GM12878 (cell line): ENCODE results near the gene VCAN. TPM values are rescaled to one million over a fixed set of nuclear protein-coding genes. Genes with fewer than 3 reads are reported as not detected.

Experiments
- ATAC-seq: fragments of 200-7000 bp; cut with Tn5 transposase; 3 replicates; pipeline ENCODE4 v1.9.1; 2020; ENCODE audit warnings: mild to moderate bottlenecking, moderate library complexity
- BruUV-seq: library from RNA; stranded (reverse); fragments of 400-500 nt; replicated peaks from 2 replicates; lab custom pipeline; 2021; lab: Mats Ljungman, UMichigan
- CTCF ChIA-PET: fragments of 300-600 bp; sonication (Branson Sonifier 250); formaldehyde crosslinking; extraction: SDS; loops from one replicate; lab custom pipeline; 2021; ENCODE audit warnings: inconsistent platforms; lab: Yijun Ruan, JAX
- POLR2A ChIA-PET: fragments of 350-600 bp; formaldehyde crosslinking; extraction: SDS; loops from one replicate; lab custom pipeline; 2021; ENCODE audit warnings: inconsistent platforms; lab: Charles Lee
- RAD21 ChIA-PET: fragments of 300-600 bp; sonication (Branson Sonifier 250); formaldehyde crosslinking; loops from one replicate; lab custom pipeline; 2023; ENCODE audit warnings: antibody characterized with exemption; ENCODE audit not compliant: unreplicated experiment; lab: Charles Lee
- SMC1A ChIA-PET: fragments of 300-600 bp; sonication (Branson Sonifier 250); formaldehyde crosslinking; loops from one replicate; lab custom pipeline; 2023; ENCODE audit not compliant: unreplicated experiment, uncharacterized antibody; lab: Charles Lee
- DNase-seq: peaks from one replicate; pipeline ENCODE4 v3.0.0-alpha.2; 2011; ENCODE audit warnings: low read depth, low spot score
- FAIRE-seq: peaks from 3 replicates; lab custom pipeline; 2011; peaks lifted over from hg19 to GRCh38; lab: Jason Lieb, UNC
- H2AFZ ChIP-seq: 2 replicates; pipeline ENCODE4 v1.6.0; 2011; ENCODE audit warnings: low read depth, low read length, control low read depth; ENCODE audit not compliant: control insufficient read depth
- H3K27ac ChIP-seq: 2 replicates; pipeline ENCODE4 v1.5.1; 2011; ENCODE audit warnings: control low read depth; ENCODE audit not compliant: control insufficient read depth, insufficient read depth
- H3K27me3 ChIP-seq, 2 experiments: replicated peaks in 1 of 2; 2 replicates each; pipeline versions ENCODE4 v1.6.0 to v1.6.1; 2011; ENCODE audit warnings: low read length in 1 of 2; ENCODE audit not compliant: control insufficient read depth in 2 of 2, insufficient read depth in 2 of 2
- H3K36me3 ChIP-seq, 2 experiments: 2 replicates each; pipeline ENCODE4 v1.5.1; 2011; ENCODE audit warnings: low read length in 1 of 2; ENCODE audit not compliant: control insufficient read depth in 2 of 2, insufficient read depth in 2 of 2
- H3K4me1 ChIP-seq: 2 replicates; pipeline ENCODE4 v1.6.1; 2011; ENCODE audit warnings: mild to moderate bottlenecking, low read length, moderate library complexity, mixed read lengths; ENCODE audit not compliant: control insufficient read depth, insufficient read depth
- H3K4me2 ChIP-seq: 2 replicates; pipeline ENCODE4 v1.6.0; 2011; ENCODE audit warnings: control low read depth; ENCODE audit not compliant: control insufficient read depth, insufficient read depth
- H3K4me3 ChIP-seq: fragments of 200-600 bp; sonication (generic); 2 replicates; pipeline ENCODE4 v1.5.1; 2016
- H3K79me2 ChIP-seq: 2 replicates; pipeline ENCODE4 v1.6.0; 2011; ENCODE audit warnings: low read length; ENCODE audit not compliant: control insufficient read depth, insufficient read depth
- H3K9ac ChIP-seq: 2 replicates; pipeline ENCODE4 v1.8.0; 2011; ENCODE audit warnings: low read length, control low read depth, mixed read lengths; ENCODE audit not compliant: control insufficient read depth, insufficient read depth
- H3K9me3 ChIP-seq: replicated peaks from 3 replicates; pipeline ENCODE4 v1.5.1; 2011; ENCODE audit warnings: mild to moderate bottlenecking, low read length; ENCODE audit not compliant: control insufficient read depth, insufficient read depth
- H4K20me1 ChIP-seq: 2 replicates; pipeline ENCODE4 v1.6.0; 2011; ENCODE audit not compliant: control insufficient read depth, insufficient read depth
- BRCA1 ChIP-seq: IDR thresholded peaks from 2 replicates; pipeline ENCODE4 v1.6.1; 2011; ENCODE audit warnings: low read depth, low read length, improper control_type of control experiment
- CBFB ChIP-seq: IDR thresholded peaks from 2 replicates; pipeline ENCODE4 v1.6.1; 2016; ENCODE audit warnings: antibody characterized with exemption, low read depth
- CHD4 ChIP-seq: fragments of 200-600 bp; sonication (generic); IDR thresholded peaks from 2 replicates; pipeline ENCODE4 v1.6.1; 2016; ENCODE audit warnings: mild to moderate bottlenecking
- EP300 ChIP-seq, 2 experiments: fragments of 150-350 bp in 1 of 2; IDR thresholded peaks; 2 replicates each; pipeline ENCODE4 v1.6.1; 2011 to 2012; ENCODE audit warnings: low read depth in 2 of 2, low read length in 2 of 2, borderline replicate concordance in 1 of 2, improper control_type of control experiment in 1 of 2, inconsistent platforms in 1 of 2; ENCODE audit not compliant: control insufficient read depth in 1 of 2
- IRF4 ChIP-seq: IDR thresholded peaks from 2 replicates; pipeline ENCODE4 v1.6.1; 2011; ENCODE audit warnings: low read depth, low read length
- MTA3 ChIP-seq: IDR thresholded peaks from 2 replicates; pipeline ENCODE4 v1.6.1; 2012; ENCODE audit warnings: low read length, inconsistent platforms, borderline replicate concordance
- NFYA ChIP-seq: IDR thresholded peaks from 2 replicates; pipeline ENCODE4 v1.6.1; 2011; ENCODE audit warnings: low read depth, mild to moderate bottlenecking, low read length, improper control_type of control experiment, borderline replicate concordance
- RB1 ChIP-seq: fragments of 450-650 bp; formaldehyde crosslinking; IDR thresholded peaks from 2 replicates; pipeline ENCODE4 v1.6.1; 2017; ENCODE audit warnings: mild to moderate bottlenecking, borderline replicate concordance
- RELA ChIP-seq: fragments of 450-650 bp; IDR thresholded peaks from 2 replicates; pipeline ENCODE4 v1.8.0; 2014; ENCODE audit warnings: borderline replicate concordance; ENCODE audit not compliant: partially characterized antibody
- TCF7 ChIP-seq: IDR thresholded peaks from 2 replicates; pipeline ENCODE4 v1.6.1; 2014; ENCODE audit warnings: antibody characterized with exemption, borderline replicate concordance
- YBX1 ChIP-seq: fragments of 450-650 bp; IDR thresholded peaks from 2 replicates; pipeline ENCODE4 v1.6.1; 2016; ENCODE audit warnings: antibody characterized with exemption
- ZNF274 ChIP-seq: IDR thresholded peaks from one replicate; pipeline ENCODE4 v1.8.0; 2011; ENCODE audit not compliant: insufficient read length, insufficient read depth
- WGBS: methylation state at CpG from one replicate; pipeline ENCODE4 v1.1.6; 2016; ENCODE audit warnings: low lambda C conversion rate; ENCODE audit not compliant: insufficient replicate concordance, insufficient coverage; ENCODE audit errors: missing lambda C conversion rate; 5-methylcytosine and 5-hydroxymethylcytosine counted together
- in situ Hi-C: fragments of 300-500 bp; cut with MboI; formaldehyde crosslinking; loops from 9 replicates; pipeline ENCODE4 v1.14.3; 2018; ENCODE audit warnings: mixed read lengths
- intact Hi-C: fragments of 100-400 bp; cut with micrococcal nuclease; formaldehyde crosslinking; loops from one replicate; pipeline ENCODE4 v1.14.2; 2022; ENCODE audit not compliant: unreplicated experiment
- polyA plus RNA-seq, 11 experiments: library from polyadenylated mRNA; depleted of rRNA in 4 of 11; unstranded in 6 of 11; stranded (reverse) in 5 of 11; fragments of >200 nt; fragmentation: Nextera tagmentation in 4 of 11; fragmentation: Illumina TruSeq in 1 of 11; extraction: Ambion mirVana in 4 of 11; extraction: Trizol in 1 of 11; gene quantifications; 1 replicate in 1 of 11; 2 replicates in 10 of 11; pipeline versions ENCODE4 v1.2.1 to v1.2.3, GENCODE V29; 2011 to 2016; ENCODE audit warnings: inconsistent platforms in 2 of 11, missing spikeins in 2 of 11, low read depth in 1 of 11
- total RNA-seq, 4 experiments: library from RNA; depleted of rRNA in 3 of 4; stranded (reverse); fragments of >200 nt in 3 of 4; fragmentation: Illumina TruSeq in 1 of 4; extraction: Trizol in 1 of 4; gene quantifications; 2 replicates each; pipeline versions ENCODE4 v1.2.1 to v1.2.3, GENCODE V29; 2013 to 2021
- TF ChIP-seq, protein P1 (sequence below): fragments of 450-650 bp; IDR thresholded peaks from 2 replicates; pipeline ENCODE4 v1.6.1; 2017; ENCODE audit warnings: antibody characterized with exemption, mild to moderate bottlenecking, moderate library complexity
- TF ChIP-seq, protein P2 (sequence below): IDR thresholded peaks from 2 replicates; pipeline ENCODE4 v1.6.1; 2011; ENCODE audit warnings: borderline replicate concordance, low read depth, mild to moderate bottlenecking, moderate library complexity, low read length; ENCODE audit not compliant: insufficient read depth, poor library complexity, severe bottlenecking
- TF ChIP-seq, protein P3 (sequence below), 3 experiments: IDR thresholded peaks in 2 of 3; conservative IDR thresholded peaks in 1 of 3; 2 replicates each; pipeline ENCODE4 v1.5.1; 2011; ENCODE audit warnings: low read depth in 3 of 3, low read length in 3 of 3, mild to moderate bottlenecking in 3 of 3, control low read depth in 2 of 3, moderate library complexity in 2 of 3, inconsistent platforms in 1 of 3, mixed read lengths in 1 of 3; ENCODE audit not compliant: control insufficient read depth in 2 of 3, insufficient read depth in 1 of 3; ENCODE audit errors: extremely low read depth in 1 of 3

Gene VCAN
- total and polyA plus RNA-seq, 10 of the 15 experiments (the other 5 are each of a cell fraction or from before 2014, with no cell fraction given): 1.2 to 15.2 (median 4.5) TPM

- H2AFZ ChIP-seq: no peak overlapping the region
- ATAC-seq (no peak), DNase-seq (no peak), FAIRE-seq (no peak)
- no peak overlapping the region for H3K4me2 ChIP-seq
- in situ Hi-C loops: no loop called here
- H3K4me1 ChIP-seq: no peaks in the 10 kb centered on the region; the same call in 1 of the 2 replicates
- ChIA-PET RAD21 (no interaction called here), POLR2A (interaction anchor here (0.6 kb wide), 1 partner anchor 30 kb away, joined by 4 read pairs; no protein-coding TSS in a partner anchor), CTCF (no interaction called here), SMC1A (no interaction called here)
- no peaks in the 10 kb centered on the region for H3K36me3 ChIP-seq
- intact Hi-C loops: no loop called here
- no TSS peak for BruUV-seq
- H3K4me3 ChIP-seq: no peak overlapping the region
- no peak overlapping the region for H3K27ac ChIP-seq
- 87% methylated on average over 3 of the region's 3 CpGs for WGBS
- no peak for TF ChIP-seq YBX1
- TF ChIP-seq CBFB: no peak
- TF ChIP-seq NFYA: no peak
- no peak for TF ChIP-seq BRCA1
- TF ChIP-seq, protein P1, sequence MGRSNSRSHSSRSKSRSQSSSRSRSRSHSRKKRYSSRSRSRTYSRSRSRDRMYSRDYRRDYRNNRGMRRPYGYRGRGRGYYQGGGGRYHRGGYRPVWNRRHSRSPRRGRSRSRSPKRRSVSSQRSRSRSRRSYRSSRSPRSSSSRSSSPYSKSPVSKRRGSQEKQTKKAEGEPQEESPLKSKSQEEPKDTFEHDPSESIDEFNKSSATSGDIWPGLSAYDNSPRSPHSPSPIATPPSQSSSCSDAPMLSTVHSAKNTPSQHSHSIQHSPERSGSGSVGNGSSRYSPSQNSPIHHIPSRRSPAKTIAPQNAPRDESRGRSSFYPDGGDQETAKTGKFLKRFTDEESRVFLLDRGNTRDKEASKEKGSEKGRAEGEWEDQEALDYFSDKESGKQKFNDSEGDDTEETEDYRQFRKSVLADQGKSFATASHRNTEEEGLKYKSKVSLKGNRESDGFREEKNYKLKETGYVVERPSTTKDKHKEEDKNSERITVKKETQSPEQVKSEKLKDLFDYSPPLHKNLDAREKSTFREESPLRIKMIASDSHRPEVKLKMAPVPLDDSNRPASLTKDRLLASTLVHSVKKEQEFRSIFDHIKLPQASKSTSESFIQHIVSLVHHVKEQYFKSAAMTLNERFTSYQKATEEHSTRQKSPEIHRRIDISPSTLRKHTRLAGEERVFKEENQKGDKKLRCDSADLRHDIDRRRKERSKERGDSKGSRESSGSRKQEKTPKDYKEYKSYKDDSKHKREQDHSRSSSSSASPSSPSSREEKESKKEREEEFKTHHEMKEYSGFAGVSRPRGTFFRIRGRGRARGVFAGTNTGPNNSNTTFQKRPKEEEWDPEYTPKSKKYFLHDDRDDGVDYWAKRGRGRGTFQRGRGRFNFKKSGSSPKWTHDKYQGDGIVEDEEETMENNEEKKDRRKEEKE: no peak
- no peak for TF ChIP-seq RELA
- no peak for TF ChIP-seq ZNF274
- TF ChIP-seq, protein P2, sequence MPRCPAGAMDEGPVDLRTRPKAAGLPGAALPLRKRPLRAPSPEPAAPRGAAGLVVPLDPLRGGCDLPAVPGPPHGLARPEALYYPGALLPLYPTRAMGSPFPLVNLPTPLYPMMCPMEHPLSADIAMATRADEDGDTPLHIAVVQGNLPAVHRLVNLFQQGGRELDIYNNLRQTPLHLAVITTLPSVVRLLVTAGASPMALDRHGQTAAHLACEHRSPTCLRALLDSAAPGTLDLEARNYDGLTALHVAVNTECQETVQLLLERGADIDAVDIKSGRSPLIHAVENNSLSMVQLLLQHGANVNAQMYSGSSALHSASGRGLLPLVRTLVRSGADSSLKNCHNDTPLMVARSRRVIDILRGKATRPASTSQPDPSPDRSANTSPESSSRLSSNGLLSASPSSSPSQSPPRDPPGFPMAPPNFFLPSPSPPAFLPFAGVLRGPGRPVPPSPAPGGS: no peak
- TF ChIP-seq CHD4: no peak
- no peak for TF ChIP-seq IRF4
- no peak for TF ChIP-seq EP300 (IDR thresholded peaks at IDR 0.05; ENCODE audit: borderline replicate concordance in 1 of 2, control insufficient read depth in 1 of 2, low read depth in 2 of 2, low read length in 2 of 2)
- no peak for TF ChIP-seq TCF7
- TF ChIP-seq RB1: no peak
- TF ChIP-seq, protein P3, sequence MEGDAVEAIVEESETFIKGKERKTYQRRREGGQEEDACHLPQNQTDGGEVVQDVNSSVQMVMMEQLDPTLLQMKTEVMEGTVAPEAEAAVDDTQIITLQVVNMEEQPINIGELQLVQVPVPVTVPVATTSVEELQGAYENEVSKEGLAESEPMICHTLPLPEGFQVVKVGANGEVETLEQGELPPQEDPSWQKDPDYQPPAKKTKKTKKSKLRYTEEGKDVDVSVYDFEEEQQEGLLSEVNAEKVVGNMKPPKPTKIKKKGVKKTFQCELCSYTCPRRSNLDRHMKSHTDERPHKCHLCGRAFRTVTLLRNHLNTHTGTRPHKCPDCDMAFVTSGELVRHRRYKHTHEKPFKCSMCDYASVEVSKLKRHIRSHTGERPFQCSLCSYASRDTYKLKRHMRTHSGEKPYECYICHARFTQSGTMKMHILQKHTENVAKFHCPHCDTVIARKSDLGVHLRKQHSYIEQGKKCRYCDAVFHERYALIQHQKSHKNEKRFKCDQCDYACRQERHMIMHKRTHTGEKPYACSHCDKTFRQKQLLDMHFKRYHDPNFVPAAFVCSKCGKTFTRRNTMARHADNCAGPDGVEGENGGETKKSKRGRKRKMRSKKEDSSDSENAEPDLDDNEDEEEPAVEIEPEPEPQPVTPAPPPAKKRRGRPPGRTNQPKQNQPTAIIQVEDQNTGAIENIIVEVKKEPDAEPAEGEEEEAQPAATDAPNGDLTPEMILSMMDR (IDR thresholded peaks at IDR 0.05 in 2 of 3, conservative IDR thresholded peaks at IDR 0.05 in 1 of 3; ENCODE audit: control insufficient read depth in 2 of 3, extremely low read depth in 1 of 3, insufficient read depth in 1 of 3, low read depth in 3 of 3, low read length in 3 of 3): no peak
- TF ChIP-seq MTA3: no peak
- H3K27me3 ChIP-seq: no peaks in the 10 kb centered on the region; a peak in 1 of 4 replicates
- H4K20me1 ChIP-seq: no peaks in the 10 kb centered on the region
- no peaks in the 10 kb centered on the region for H3K79me2 ChIP-seq
- no peak overlapping the region for H3K9ac ChIP-seq
- H3K9me3 ChIP-seq: no peaks in the 10 kb centered on the region; the same call in 2 of the 3 replicates
Observed at GRCh38 chr5:83540783-83541182, 69.2 kb downstream of the VCAN start.
